ENCODE measurements around the gene HOXA6. TPM values are rescaled to one million over a fixed set of nuclear protein-coding genes. Genes with fewer than 3 reads are reported as not detected.
A peak's percentile ranks its signal among the peaks of the same experiment; 100 is the strongest.

HOXA6 gene
- polyA plus RNA-seq, 1 donor from 2014 or later = not detected

DNA sequence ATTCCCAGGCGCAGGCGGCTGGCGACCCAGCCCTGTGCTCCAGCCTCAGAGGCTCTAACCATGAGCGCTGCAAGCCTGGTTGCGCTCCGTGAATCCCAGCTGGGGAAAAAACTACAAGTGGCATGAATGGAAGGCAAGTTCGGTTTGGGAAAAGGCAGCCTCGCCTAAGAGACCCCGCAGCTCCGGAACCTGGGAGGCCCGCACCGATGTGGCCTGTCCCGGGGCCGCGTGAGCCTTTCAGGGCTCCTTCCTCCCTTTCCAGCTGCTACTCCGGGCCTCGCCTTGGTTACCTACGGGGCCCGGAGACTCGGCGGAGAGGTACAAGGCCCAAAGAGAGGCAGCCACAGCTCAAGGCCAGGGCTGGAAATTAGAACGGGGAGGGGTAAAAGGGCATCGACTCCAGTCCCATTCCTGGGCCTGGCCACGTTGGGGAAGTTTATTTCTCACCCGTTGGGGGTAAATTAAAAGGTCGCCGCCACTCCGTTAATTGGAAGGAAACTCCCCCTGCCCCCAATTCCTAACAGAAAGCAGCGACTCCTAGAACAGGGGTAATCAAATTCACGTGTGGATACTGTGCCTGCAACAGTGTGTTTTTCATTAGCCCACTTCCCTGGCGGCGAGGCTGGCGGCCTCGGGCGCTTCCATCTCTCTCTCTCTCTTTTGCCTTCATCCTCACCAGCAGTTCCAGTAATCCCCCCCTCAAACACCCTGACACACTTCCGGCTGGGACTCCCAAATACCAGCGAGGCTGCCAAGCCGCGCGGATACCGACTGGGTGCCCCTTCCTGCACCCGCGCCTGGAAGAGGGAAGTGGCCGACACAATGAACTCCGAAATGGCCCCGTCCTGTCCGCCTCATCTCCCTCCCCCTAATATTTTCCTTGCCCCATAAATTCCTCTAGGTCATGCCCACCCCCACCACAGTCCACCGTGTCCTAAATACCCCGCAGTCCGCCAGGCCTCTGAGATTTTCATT is 19.2 kb upstream of the HOXA6 start:
- no peak overlapping the region for H3K9ac ChIP-seq (ENCODE audit: low read length)
- peaks cover 100% of the 10 kb centered on the region for H3K27me3 ChIP-seq (ENCODE audit: insufficient read depth, low read depth, low read length)
- H3K4me3 ChIP-seq (ENCODE audit: low read length) = no peak overlapping the region
- no peaks in the 10 kb centered on the region for H3K79me2 ChIP-seq (replicated peaks; ENCODE audit: insufficient read depth, low read length)
- no peaks in the 10 kb centered on the region for H4K20me1 ChIP-seq (ENCODE audit: insufficient read depth)
- no peak overlapping the region for H3K4me2 ChIP-seq (ENCODE audit: low read length)
- no peak for TF ChIP-seq EP300 (conservative IDR thresholded peaks at IDR 0.05; ENCODE audit: poor library complexity, severe bottlenecking)
- no peak for TF ChIP-seq MXI1 (conservative IDR thresholded peaks at IDR 0.05; ENCODE audit: poor library complexity, severe bottlenecking)
- TF ChIP-seq, protein P1, sequence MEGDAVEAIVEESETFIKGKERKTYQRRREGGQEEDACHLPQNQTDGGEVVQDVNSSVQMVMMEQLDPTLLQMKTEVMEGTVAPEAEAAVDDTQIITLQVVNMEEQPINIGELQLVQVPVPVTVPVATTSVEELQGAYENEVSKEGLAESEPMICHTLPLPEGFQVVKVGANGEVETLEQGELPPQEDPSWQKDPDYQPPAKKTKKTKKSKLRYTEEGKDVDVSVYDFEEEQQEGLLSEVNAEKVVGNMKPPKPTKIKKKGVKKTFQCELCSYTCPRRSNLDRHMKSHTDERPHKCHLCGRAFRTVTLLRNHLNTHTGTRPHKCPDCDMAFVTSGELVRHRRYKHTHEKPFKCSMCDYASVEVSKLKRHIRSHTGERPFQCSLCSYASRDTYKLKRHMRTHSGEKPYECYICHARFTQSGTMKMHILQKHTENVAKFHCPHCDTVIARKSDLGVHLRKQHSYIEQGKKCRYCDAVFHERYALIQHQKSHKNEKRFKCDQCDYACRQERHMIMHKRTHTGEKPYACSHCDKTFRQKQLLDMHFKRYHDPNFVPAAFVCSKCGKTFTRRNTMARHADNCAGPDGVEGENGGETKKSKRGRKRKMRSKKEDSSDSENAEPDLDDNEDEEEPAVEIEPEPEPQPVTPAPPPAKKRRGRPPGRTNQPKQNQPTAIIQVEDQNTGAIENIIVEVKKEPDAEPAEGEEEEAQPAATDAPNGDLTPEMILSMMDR (IDR thresholded peaks at IDR 0.05; ENCODE audit: poor library complexity, severe bottlenecking) = no peak
- H3F3A ChIP-seq (ENCODE audit: insufficient read depth, low read length, poor library complexity, severe bottlenecking) = no peaks in the 10 kb centered on the region
- H3K27ac ChIP-seq (ENCODE audit: low read length) = no peak overlapping the region
- no peaks in the 10 kb centered on the region for H3K9me2 ChIP-seq (ENCODE audit: insufficient read depth, low read length)
- H3K36me3 ChIP-seq (ENCODE audit: insufficient read depth, low read length) = no peaks in the 10 kb centered on the region
- no peak overlapping the region for H2AFZ ChIP-seq (ENCODE audit: low read depth, low read length)
- H3K9me3 ChIP-seq (ENCODE audit: low read length) = peaks cover 18% of the 10 kb centered on the region

DNA sequence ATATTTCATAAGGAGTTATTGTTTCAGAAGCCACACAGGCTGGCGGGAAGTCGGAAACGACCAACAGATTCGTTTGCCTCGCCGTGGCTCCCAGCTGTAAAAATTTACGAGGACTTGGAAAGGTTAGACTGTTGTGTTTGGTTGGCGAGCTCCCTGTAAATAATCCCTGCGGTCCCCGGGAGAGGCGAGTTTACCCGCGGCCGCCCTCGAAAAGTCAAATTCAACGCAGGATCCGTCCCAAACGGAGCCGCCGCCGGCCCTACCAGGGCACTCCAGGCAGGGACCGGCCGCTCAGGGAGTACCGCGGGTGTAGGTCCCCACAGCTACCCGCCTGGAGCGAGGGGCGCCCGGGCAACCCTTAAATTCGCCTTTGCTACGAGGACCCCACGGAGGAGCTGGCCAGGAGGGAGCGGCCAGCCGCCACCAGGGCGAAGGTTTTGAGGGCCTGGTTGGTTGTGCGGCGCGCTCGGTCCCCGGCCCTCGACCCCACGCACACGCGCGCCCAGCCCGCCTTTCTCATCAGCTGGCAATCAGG is 18.5 kb upstream of the HOXA6 start:
- H3K4me3 ChIP-seq (ENCODE audit: low read length) = no peak overlapping the region
- no peak overlapping the region for H3K27ac ChIP-seq (ENCODE audit: low read length)
- no peaks in the 10 kb centered on the region for H3K9me2 ChIP-seq (ENCODE audit: insufficient read depth, low read length)
- no peaks in the 10 kb centered on the region for H3K79me2 ChIP-seq (replicated peaks; ENCODE audit: insufficient read depth, low read length)
- no peaks in the 10 kb centered on the region for H4K20me1 ChIP-seq (ENCODE audit: insufficient read depth)
- H3K27me3 ChIP-seq (ENCODE audit: insufficient read depth, low read depth, low read length) = peaks cover 100% of the 10 kb centered on the region
- peaks cover 18% of the 10 kb centered on the region for H3K9me3 ChIP-seq (ENCODE audit: low read length)
- H2AFZ ChIP-seq (ENCODE audit: low read depth, low read length) = no peak overlapping the region
- no peaks in the 10 kb centered on the region for H3K36me3 ChIP-seq (ENCODE audit: insufficient read depth, low read length)
- no peak overlapping the region for H3K4me2 ChIP-seq (ENCODE audit: low read length)
- no peaks in the 10 kb centered on the region for H3F3A ChIP-seq (ENCODE audit: insufficient read depth, low read length, poor library complexity, severe bottlenecking)
- TF ChIP-seq SMC3 (conservative IDR thresholded peaks at IDR 0.05; ENCODE audit: poor library complexity) (no peak), EP300 (conservative IDR thresholded peaks at IDR 0.05; ENCODE audit: poor library complexity, severe bottlenecking) (no peak)
- no peak overlapping the region for H3K9ac ChIP-seq (ENCODE audit: low read length)

DNA sequence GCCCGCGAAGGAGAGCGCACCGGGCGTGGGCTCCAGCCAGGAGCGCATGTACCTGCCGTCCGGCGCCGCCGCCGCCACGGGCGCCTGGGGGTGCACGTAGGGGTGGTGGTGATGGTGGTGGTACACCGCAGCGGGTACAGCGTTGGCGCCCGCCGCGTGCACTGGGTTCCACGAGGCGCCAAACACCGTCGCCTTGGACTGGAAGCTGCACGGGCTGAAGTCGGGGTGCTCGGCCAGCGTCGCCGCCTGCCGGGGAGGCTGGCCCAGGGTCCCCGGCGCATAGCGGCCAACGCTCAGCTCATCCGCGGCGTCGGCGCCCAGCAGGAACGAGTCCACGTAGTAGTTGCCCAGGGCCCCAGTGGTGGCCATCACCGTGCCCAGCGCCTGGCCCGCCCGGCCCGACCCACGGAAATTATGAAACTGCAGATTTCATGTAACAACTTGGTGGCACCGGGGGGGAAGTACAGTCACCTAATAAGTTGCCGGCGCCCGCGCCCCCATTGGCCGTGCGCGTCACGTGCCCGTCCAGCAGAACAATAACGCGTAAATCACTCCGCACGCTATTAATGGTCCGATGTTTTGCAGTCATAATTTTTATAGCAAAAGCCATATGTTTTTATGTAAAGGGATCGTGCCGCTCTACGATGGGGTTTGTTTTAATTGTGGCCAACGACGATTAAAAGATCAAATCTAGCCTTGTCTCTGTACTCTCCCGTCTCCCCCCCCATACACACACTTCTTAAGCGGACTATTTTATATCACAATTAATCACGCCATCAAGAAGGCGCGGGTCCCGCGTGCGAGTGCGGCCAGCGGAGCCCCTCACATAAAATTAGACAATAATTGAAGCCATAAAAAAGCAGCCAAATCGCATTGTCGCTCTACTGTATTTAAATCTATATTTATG is 17.8 kb upstream of the HOXA6 start, which contains the start of gene HOXA9:
HOXA9 (minus strand) TSS at position 449 of the 907 bp plus-strand sequence; CDS start at position 369, 80 bp downstream.
- Histone ChIP-seq H3K9ac (ENCODE audit: low read length) (no peak within 1 kb of the TSS), H3K4me2 (ENCODE audit: low read length) (no peak within 1 kb of the TSS), H3K4me3 (ENCODE audit: low read length) (no peak within 1 kb of the TSS), H3K36me3 (ENCODE audit: insufficient read depth, low read length) (no peaks in the 10 kb centered on the region), H4K20me1 (ENCODE audit: insufficient read depth) (no peaks in the 10 kb centered on the region), H2AFZ (ENCODE audit: low read depth, low read length) (no peak within 1 kb of the TSS), H3F3A (ENCODE audit: insufficient read depth, low read length, poor library complexity, severe bottlenecking) (no peaks in the 10 kb centered on the region), H3K27ac (ENCODE audit: low read length) (no peak within 1 kb of the TSS), H3K9me3 (ENCODE audit: low read length) (peaks cover 18% of the 10 kb centered on the region), H3K9me2 (ENCODE audit: insufficient read depth, low read length) (no peaks in the 10 kb centered on the region), H3K79me2 (replicated peaks; ENCODE audit: insufficient read depth, low read length) (no peaks in the 10 kb centered on the region), H3K27me3 (ENCODE audit: insufficient read depth, low read depth, low read length) (peaks cover 99% of the 10 kb centered on the region)
- TF ChIP-seq RAD21 (conservative IDR thresholded peaks at IDR 0.05) (no peak), EZH2 (IDR thresholded peaks at IDR 0.05; ENCODE audit: borderline replicate concordance, insufficient read depth, low read length, poor library complexity, severe bottlenecking) (peak; percentile 92), EP300 (conservative IDR thresholded peaks at IDR 0.05; ENCODE audit: poor library complexity, severe bottlenecking) (no peak), TAF1 (IDR thresholded peaks at IDR 0.05; ENCODE audit: low read depth) (no peak), MXI1 (conservative IDR thresholded peaks at IDR 0.05; ENCODE audit: poor library complexity, severe bottlenecking) (no peak), POLR2AphosphoS5 (IDR thresholded peaks at IDR 0.05) (no peak), SMC3 (conservative IDR thresholded peaks at IDR 0.05; ENCODE audit: poor library complexity) (no peak)
- TF ChIP-seq, protein P2, sequence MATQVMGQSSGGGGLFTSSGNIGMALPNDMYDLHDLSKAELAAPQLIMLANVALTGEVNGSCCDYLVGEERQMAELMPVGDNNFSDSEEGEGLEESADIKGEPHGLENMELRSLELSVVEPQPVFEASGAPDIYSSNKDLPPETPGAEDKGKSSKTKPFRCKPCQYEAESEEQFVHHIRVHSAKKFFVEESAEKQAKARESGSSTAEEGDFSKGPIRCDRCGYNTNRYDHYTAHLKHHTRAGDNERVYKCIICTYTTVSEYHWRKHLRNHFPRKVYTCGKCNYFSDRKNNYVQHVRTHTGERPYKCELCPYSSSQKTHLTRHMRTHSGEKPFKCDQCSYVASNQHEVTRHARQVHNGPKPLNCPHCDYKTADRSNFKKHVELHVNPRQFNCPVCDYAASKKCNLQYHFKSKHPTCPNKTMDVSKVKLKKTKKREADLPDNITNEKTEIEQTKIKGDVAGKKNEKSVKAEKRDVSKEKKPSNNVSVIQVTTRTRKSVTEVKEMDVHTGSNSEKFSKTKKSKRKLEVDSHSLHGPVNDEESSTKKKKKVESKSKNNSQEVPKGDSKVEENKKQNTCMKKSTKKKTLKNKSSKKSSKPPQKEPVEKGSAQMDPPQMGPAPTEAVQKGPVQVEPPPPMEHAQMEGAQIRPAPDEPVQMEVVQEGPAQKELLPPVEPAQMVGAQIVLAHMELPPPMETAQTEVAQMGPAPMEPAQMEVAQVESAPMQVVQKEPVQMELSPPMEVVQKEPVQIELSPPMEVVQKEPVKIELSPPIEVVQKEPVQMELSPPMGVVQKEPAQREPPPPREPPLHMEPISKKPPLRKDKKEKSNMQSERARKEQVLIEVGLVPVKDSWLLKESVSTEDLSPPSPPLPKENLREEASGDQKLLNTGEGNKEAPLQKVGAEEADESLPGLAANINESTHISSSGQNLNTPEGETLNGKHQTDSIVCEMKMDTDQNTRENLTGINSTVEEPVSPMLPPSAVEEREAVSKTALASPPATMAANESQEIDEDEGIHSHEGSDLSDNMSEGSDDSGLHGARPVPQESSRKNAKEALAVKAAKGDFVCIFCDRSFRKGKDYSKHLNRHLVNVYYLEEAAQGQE (IDR thresholded peaks at IDR 0.05; ENCODE audit: borderline replicate concordance) = no peak
- TF ChIP-seq, protein P1 (IDR thresholded peaks at IDR 0.05; ENCODE audit: poor library complexity, severe bottlenecking) = no peak

Measured in neural cell (in vitro differentiated cells).